HUES64 (cell line): Measurements from ENCODE around the gene FATE1.

Experiments used
- H3K27ac ChIP-seq: 2 replicates; pipeline ENCODE4 v1.7.0; 2013; ENCODE audit warnings: low read depth, low read length, inconsistent platforms
- H3K27me3 ChIP-seq: 2 replicates; pipeline ENCODE4 v1.6.1; 2013; ENCODE audit warnings: mild to moderate bottlenecking, low read length; ENCODE audit not compliant: insufficient read depth
- H3K36me3 ChIP-seq: 2 replicates; pipeline ENCODE4 v1.6.1; 2013; ENCODE audit warnings: mild to moderate bottlenecking, low read length; ENCODE audit not compliant: insufficient read depth
- H3K4me1 ChIP-seq: 2 replicates; pipeline ENCODE4 v1.6.1; 2013; ENCODE audit warnings: mild to moderate bottlenecking, low read length, moderate library complexity; ENCODE audit not compliant: insufficient read depth
- H3K4me3 ChIP-seq: 2 replicates; pipeline ENCODE4 v1.5.1; 2013; ENCODE audit warnings: mild to moderate bottlenecking, low read length, moderate library complexity
- H3K9ac ChIP-seq: 2 replicates; pipeline ENCODE4 v1.6.1; 2013; ENCODE audit warnings: mild to moderate bottlenecking, low read depth, low read length
- H3K9me3 ChIP-seq: 2 replicates; pipeline ENCODE4 v1.6.1; 2013; ENCODE audit warnings: low read depth, low read length; ENCODE audit not compliant: insufficient read depth
- WGBS: fragments of 150-250, 120-280 bp; methylation state at CpG from one replicate; pipeline ENCODE4 v1.1.7; 2013; ENCODE audit warnings: missing lambda C conversion rate; 5-methylcytosine and 5-hydroxymethylcytosine counted together

The FATE1 gene

DNA sequence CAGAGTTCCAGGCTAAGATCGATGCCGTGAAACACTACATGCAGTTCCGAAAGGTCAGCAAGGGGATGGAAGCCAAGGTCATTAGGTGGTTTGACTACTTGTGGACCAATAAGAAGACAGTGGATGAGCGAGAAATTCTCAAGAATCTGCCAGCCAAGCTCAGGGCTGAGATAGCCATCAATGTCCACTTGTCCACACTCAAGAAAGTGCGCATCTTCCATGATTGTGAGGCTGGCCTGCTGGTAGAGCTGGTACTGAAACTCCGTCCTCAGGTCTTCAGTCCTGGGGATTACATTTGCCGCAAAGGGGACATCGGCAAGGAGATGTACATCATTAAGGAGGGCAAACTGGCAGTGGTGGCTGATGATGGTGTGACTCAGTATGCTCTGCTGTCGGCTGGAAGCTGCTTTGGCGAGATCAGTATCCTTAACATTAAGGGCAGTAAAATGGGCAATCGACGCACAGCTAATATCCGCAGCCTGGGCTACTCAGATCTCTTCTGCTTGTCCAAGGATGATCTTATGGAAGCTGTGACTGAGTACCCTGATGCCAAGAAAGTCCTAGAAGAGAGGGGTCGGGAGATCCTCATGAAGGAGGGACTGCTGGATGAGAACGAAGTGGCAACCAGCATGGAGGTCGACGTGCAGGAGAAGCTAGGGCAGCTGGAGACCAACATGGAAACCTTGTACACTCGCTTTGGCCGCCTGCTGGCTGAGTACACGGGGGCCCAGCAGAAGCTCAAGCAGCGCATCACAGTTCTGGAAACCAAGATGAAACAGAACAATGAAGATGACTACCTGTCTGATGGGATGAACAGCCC lies 28.0 kb downstream of the FATE1 start:
- no peaks in the 10 kb centered on the region for H3K36me3 ChIP-seq
- H3K27ac ChIP-seq: no peak overlapping the region
- H3K4me1 ChIP-seq: no peaks in the 10 kb centered on the region
- no peaks in the 10 kb centered on the region for H3K27me3 ChIP-seq
- no peaks in the 10 kb centered on the region for H3K9me3 ChIP-seq
- 93% methylated on average over 21 of the region's 21 CpGs for WGBS
- H3K4me3 ChIP-seq: no peak overlapping the region
- H3K9ac ChIP-seq: no peak overlapping the region

DNA sequence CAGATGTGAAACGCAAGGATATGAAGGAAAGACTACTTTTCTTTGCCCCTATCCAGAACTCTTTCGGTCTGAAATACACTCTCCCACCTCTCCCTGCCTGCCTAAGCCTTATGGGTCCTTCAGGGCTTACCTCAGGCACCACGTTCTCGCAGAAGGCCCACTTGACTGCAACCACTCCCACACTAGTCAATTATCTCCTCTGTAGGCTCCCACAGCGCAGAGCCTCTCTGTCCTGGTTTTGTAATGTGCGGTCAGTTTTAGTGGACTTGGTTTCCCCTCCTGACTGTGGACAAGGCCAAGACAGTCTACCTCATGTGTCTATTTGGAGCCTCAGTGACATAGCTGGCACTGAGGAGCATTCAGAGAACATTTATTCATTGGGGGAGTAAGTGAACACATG lies 29.8 kb downstream of the FATE1 start:
- no peak overlapping the region for H3K9ac ChIP-seq
- no peaks in the 10 kb centered on the region for H3K9me3 ChIP-seq
- no peak overlapping the region for H3K4me3 ChIP-seq
- no peaks in the 10 kb centered on the region for H3K36me3 ChIP-seq
- H3K27ac ChIP-seq: no peak overlapping the region
- no peaks in the 10 kb centered on the region for H3K27me3 ChIP-seq
- WGBS: 97% methylated on average over 6 of the region's 6 CpGs
- no peaks in the 10 kb centered on the region for H3K4me1 ChIP-seq

DNA sequence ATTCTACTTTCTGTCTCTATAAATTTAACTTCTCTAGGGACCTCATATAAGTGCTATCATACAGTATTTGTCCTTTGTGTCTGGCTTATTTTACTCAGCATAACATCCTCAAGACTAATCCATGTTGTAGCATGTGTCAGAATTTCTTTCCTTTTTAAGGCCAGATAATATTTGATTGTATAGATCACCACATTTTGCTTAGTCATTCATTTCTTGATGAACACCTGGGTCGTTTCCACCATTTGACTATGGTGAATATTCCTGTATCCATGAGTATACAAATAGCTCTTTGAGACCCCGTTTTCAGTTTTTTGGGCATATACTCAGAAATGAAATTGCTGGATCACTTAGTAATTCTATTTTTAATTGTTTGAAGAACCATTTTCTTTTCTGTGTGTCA lies 30.7 kb downstream of the FATE1 start:
- Histone ChIP-seq H3K27ac (no peak overlapping the region), H3K9me3 (no peaks in the 10 kb centered on the region), H3K36me3 (no peaks in the 10 kb centered on the region), H3K4me1 (no peaks in the 10 kb centered on the region), H3K27me3 (no peaks in the 10 kb centered on the region), H3K4me3 (no peak overlapping the region), H3K9ac (no peak overlapping the region)
- 90% methylated on average over 2 of the region's 2 CpGs for WGBS

DNA sequence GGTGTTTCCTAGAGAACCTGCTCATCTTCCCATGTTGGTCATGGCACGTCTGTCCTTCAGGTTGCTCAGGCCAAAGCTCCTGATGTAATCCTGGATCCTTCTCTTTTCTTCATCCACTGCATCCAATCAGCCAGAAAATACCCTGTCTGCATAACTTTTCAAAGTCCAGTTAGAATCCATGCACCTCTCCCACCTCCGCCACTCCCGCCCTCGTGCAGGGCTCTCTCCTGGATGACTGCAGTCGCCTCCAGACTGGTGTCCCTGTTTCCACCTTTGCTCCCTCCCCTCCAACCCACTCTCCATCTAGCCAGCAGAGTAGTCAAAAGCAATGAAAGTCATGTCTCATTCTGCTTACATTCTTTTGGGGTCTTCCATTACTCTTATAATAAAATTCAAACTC lies 34.7 kb downstream of the FATE1 start:
- no peaks in the 10 kb centered on the region for H3K9me3 ChIP-seq
- 94% methylated on average over 5 of the region's 5 CpGs for WGBS

DNA sequence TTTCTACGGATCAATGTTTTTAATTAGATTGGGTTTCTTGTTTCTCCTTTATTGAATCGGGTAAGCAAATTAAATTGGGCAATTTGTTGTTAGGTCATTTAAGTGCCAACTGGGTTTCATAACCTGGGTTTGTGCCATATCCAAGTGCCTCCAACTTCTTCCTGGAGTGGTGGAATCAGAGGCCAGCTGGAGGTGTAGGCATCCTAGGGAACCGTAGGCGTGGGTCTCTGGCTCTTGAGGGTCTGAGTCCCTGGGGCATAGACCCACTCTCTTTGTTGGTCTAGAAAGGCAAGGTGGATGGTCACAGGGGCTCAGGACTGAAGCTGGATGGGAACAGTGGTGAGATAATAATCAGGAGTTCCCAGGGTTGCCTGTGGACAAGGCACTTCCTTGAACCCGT lies 37.0 kb downstream of the FATE1 start:
- Histone ChIP-seq H3K36me3 (no peaks in the 10 kb centered on the region), H3K4me3 (no peak overlapping the region), H3K4me1 (0 out of 2 replicates have a peak, but pooled peaks cover 4% of the 10 kb centered on the region), H3K27ac (no peak overlapping the region), H3K9me3 (no peaks in the 10 kb centered on the region), H3K9ac (no peak overlapping the region), H3K27me3 (no peaks in the 10 kb centered on the region)
- WGBS: 89% methylated on average over 5 of the region's 5 CpGs

More for the DNA sequence above, 34.7 kb downstream of the FATE1 start:
- Histone ChIP-seq H3K9ac (no peak overlapping the region), H3K4me1 (0 out of 2 replicates have a peak, but pooled peaks cover 4% of the 10 kb centered on the region), H3K27me3 (no peaks in the 10 kb centered on the region), H3K4me3 (no peak overlapping the region), H3K36me3 (no peaks in the 10 kb centered on the region), H3K27ac (no peak overlapping the region)

DNA sequence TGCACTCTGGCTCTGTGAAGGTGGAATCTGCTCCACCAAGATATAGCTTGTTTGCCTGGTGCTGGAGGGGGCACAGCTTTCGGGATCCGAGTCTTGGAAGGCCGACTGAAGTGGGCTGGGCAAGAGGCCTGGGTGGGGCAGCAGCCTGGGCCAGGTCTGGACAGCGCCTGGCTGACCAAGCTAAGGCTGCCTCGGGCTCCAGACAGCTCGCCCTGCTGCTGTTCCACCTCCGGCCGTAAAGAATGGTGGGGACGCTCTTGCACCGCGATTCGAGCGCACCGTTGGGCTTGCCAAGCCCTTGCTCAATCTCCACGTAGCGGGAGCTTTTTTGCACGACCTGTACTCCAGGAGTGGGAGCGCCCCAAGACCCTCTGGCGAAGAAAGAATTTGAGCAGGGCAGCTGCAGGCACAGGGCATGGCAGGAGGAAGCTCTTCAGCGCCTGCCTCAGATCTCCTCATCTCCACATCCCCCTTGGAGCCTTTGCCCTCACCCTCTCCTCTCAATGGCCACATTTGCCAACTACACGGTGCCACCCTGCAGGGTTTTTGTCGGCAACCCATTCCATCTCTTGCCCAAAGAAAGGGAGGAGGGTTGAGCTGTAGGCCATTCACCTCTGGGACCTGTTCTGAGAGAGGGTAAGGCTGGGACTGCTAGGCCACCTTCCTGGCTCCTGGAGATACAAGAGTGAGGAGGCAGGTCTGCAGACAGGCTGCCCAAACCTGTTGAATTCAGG lies 37.6 kb downstream of the FATE1 start:
- Histone ChIP-seq H3K36me3 (no peaks in the 10 kb centered on the region), H3K9ac (no peak overlapping the region), H3K4me3 (no peak overlapping the region), H3K27ac (no peak overlapping the region), H3K9me3 (no peaks in the 10 kb centered on the region), H3K27me3 (no peaks in the 10 kb centered on the region), H3K4me1 (0 out of 2 replicates have a peak, but pooled peaks cover 4% of the 10 kb centered on the region)
- 16% methylated on average over 22 of the region's 22 CpGs for WGBS

DNA sequence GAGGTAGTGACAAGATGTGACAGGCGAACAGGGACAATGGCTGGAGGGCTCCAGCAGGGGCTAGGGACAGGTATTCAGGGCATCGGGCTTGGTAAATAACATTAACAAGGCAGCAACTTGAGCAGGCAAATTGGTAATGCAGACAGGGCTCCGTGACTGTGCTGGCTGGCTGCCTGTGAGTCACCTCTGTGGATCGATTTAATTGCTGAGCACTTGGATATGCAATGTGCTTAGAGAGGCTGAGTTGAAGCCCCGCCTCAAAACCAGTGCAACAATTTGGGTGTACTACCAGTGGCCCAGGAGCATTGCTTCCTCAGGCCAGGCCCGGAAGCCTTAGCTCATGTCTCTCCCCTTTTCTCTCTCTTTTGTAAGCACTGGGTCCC lies 38.2 kb downstream of the FATE1 start:
- H3K36me3 ChIP-seq: no peaks in the 10 kb centered on the region
- H3K27ac ChIP-seq: no peak overlapping the region
- H3K27me3 ChIP-seq: no peaks in the 10 kb centered on the region
- H3K4me3 ChIP-seq: no peak overlapping the region
- H3K9ac ChIP-seq: no peak overlapping the region
- H3K4me1 ChIP-seq: 0 out of 2 replicates have a peak, but pooled peaks cover 4% of the 10 kb centered on the region
- H3K9me3 ChIP-seq: no peaks in the 10 kb centered on the region
- 56% methylated on average over 6 of the region's 6 CpGs for WGBS

DNA sequence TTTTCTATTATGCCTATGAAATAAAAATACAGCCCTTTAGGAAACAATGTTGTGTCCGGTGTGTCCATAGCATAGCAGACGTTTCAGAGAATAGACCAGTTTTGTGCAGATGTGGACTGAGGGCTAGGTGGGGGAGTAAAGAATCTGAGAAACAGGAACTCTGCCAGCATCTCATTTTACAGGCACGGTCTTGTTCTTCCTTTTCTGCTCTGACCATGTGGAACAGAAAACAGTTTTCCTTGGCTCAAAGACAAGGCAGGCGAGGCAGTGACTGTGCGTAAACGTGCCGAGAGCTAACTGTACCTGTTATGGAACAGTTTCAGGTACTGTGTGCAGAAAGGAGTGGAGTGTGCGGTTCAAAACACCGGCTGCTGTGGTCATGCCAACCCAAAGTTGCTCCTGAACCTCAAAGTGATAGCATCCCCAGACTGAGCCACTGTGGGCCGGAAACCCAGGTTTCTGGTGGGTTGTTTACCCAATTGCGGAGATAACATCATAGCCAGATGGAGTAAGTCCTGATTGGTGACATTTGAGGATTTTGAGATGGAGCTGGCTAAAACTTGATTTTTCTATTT lies 38.9 kb downstream of the FATE1 start:
- H3K27ac ChIP-seq: no peak overlapping the region
- 0 out of 2 replicates have a peak, but pooled peaks cover 4% of the 10 kb centered on the region for H3K4me1 ChIP-seq
- no peaks in the 10 kb centered on the region for H3K9me3 ChIP-seq
- WGBS: 94% methylated on average over 11 of the region's 11 CpGs
- no peaks in the 10 kb centered on the region for H3K36me3 ChIP-seq
- H3K9ac ChIP-seq: no peak overlapping the region
- no peaks in the 10 kb centered on the region for H3K27me3 ChIP-seq
- no peak overlapping the region for H3K4me3 ChIP-seq

DNA sequence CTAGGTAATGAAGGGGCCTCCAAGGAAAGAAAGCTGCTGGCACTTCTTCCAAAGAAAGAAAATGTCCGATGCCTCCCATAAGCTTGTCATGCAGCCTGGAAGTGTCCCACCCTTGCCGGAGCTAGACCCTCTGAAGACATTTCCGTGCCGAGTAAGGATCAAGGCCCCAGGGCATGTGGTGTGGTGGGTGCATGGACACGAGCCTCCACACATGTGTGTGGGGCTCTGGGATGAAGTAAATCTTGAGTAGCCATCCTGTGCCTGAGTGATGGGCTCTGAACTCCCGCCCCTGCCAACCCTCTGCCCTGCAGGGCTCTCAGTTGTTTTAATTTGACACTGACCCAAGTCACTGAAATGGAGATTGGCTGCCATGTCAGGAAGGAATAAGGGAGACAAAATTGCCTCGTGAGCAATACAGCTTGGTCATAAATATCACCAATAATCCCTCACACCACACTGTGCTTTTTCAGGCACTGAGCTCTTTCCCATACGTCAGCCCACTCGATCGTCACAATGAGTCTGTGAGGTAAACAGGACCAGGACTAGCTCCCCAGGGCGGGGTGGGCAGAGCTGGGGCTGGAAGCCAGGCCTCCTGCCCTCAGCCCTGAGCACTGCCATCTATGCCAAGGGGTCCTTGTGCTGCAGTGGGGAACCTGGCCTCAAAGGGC lies 43.3 kb downstream of the FATE1 start:
- H3K36me3 ChIP-seq: no peaks in the 10 kb centered on the region
- H3K9me3 ChIP-seq: no peaks in the 10 kb centered on the region
- no peak overlapping the region for H3K27ac ChIP-seq
- H3K4me3 ChIP-seq: no peak overlapping the region
- WGBS: 93% methylated on average over 11 of the region's 11 CpGs
- no peaks in the 10 kb centered on the region for H3K27me3 ChIP-seq
- H3K9ac ChIP-seq: no peak overlapping the region
- H3K4me1 ChIP-seq: no peaks in the 10 kb centered on the region

DNA sequence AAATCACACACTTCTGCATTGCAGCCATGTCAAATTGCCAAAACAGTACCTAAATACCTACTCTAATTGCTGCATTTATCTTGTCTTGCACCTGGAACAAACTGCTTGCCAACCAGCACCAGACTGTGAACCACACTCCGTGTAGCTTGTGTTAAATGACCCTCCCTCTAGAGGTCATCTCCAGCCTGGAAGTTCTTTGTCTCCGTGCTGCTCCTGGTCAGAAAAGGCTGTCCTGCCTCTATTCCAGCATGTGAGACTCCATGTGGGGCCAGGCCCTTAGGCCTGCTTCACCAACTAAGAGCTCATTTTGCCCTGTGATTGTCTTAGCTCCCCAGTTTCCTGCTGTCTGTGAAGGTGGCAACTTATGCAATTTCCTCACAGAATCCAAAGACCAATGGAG lies 47.0 kb downstream of the FATE1 start:
- Histone ChIP-seq H3K27ac (no peak overlapping the region), H3K9me3 (no peaks in the 10 kb centered on the region)
- WGBS: 71% methylated on average over 2 of the region's 2 CpGs

DNA sequence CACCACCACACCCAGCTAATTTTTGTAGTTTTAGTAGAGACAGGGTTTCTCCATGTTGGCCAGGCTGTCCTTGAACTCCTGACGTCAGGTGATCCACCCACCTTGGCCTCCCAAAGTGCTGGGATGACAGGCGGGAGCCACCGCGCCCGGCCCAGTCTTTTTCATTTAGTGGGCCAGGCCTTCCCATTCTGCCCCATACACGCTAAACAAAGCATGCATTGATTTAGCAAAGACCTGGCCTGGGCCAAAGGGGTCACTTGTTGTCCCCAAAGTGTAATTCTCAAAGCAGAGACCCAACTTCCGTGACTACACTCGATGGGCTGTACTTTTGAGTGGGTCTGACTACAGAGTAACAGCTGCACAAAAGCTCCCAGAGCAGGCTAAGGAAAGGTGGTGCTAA lies 47.9 kb downstream of the FATE1 start:
- no peaks in the 10 kb centered on the region for H3K4me1 ChIP-seq
- H3K27me3 ChIP-seq: no peaks in the 10 kb centered on the region
- no peaks in the 10 kb centered on the region for H3K36me3 ChIP-seq
- H3K9me3 ChIP-seq: no peaks in the 10 kb centered on the region
- no peak overlapping the region for H3K9ac ChIP-seq
- H3K27ac ChIP-seq: no peak overlapping the region
- no peak overlapping the region for H3K4me3 ChIP-seq
- WGBS: 95% methylated on average over 8 of the region's 8 CpGs

More for the DNA sequence above, 47.0 kb downstream of the FATE1 start:
- Histone ChIP-seq H3K9ac (no peak overlapping the region), H3K36me3 (no peaks in the 10 kb centered on the region), H3K27me3 (no peaks in the 10 kb centered on the region), H3K4me3 (no peak overlapping the region), H3K4me1 (no peaks in the 10 kb centered on the region)
